Neural progenitor cell (in vitro differentiated cells): ENCODE results near the gene GDPD4. TPM values are rescaled to one million over a fixed set of nuclear protein-coding genes. Genes with fewer than 3 reads are reported as not detected.

Experiments
- DNase-seq: peaks from one replicate; pipeline ENCODE4 v3.0.0-alpha.2; 2016; ENCODE audit warnings: low spot score
- H2AFZ ChIP-seq: fragments of 200-600 bp; sonication (generic); replicated peaks from 2 replicates; pipeline ENCODE4 v1.6.1; 2016; ENCODE audit warnings: antibody characterized with exemption
- H3F3A ChIP-seq: fragments of 200-600 bp; sonication (generic); 2 replicates; pipeline ENCODE4 v1.6.1; 2016; ENCODE audit warnings: antibody characterized with exemption, low read depth
- H3K27ac ChIP-seq: fragments of 200-600 bp; sonication (generic); 2 replicates; pipeline ENCODE4 v1.5.1; 2016; ENCODE audit warnings: mild to moderate bottlenecking
- H3K27me3 ChIP-seq: fragments of 200-600 bp; sonication (generic); 2 replicates; pipeline ENCODE4 v1.6.1; 2016; ENCODE audit warnings: mild to moderate bottlenecking, moderate library complexity
- H3K36me3 ChIP-seq: fragments of 200-600 bp; sonication (generic); 2 replicates; pipeline ENCODE4 v1.5.1; 2016
- H3K4me1 ChIP-seq: fragments of 200-600 bp; sonication (generic); 2 replicates; pipeline ENCODE4 v1.6.1; 2016; ENCODE audit warnings: mixed run types
- H3K4me2 ChIP-seq: fragments of 200-600 bp; sonication (generic); 2 replicates; pipeline ENCODE4 v1.6.1; 2016
- H3K4me3 ChIP-seq: fragments of 200-600 bp; sonication (generic); 2 replicates; pipeline ENCODE4 v1.5.1; 2016
- H3K79me2 ChIP-seq: fragments of 200-600 bp; sonication (generic); 2 replicates; pipeline ENCODE4 v1.6.1; 2016; ENCODE audit warnings: low read depth
- H3K9ac ChIP-seq: fragments of 200-600 bp; sonication (generic); 2 replicates; pipeline ENCODE4 v1.6.1; 2016
- H3K9me3 ChIP-seq: fragments of 200-600 bp; sonication (generic); 2 replicates; pipeline ENCODE4 v1.5.1; 2016; ENCODE audit warnings: low read depth
- H4K20me1 ChIP-seq: fragments of 200-600 bp; sonication (generic); 2 replicates; pipeline ENCODE4 v1.6.1; 2016; ENCODE audit warnings: low read depth
- H3K27ac Mint-ChIP-seq: 3 replicates; pipeline ENCODE4 v1.8.0; 2021; ENCODE audit warnings: mixed read lengths
- H3K27me3 Mint-ChIP-seq: 2 replicates; pipeline ENCODE4 v1.8.0; 2022; ENCODE audit warnings: low read depth, mild to moderate bottlenecking, inconsistent platforms, moderate library complexity, mixed read lengths; ENCODE audit not compliant: insufficient read depth
- H3K36me3 Mint-ChIP-seq: 3 replicates; pipeline ENCODE4 v1.8.0; 2021; ENCODE audit warnings: mixed read lengths
- H3K4me1 Mint-ChIP-seq: 3 replicates; pipeline ENCODE4 v1.8.0; 2021; ENCODE audit warnings: mixed read lengths
- H3K4me3 Mint-ChIP-seq: 3 replicates; pipeline ENCODE4 v1.8.0; 2021; ENCODE audit warnings: mild to moderate bottlenecking, moderate library complexity, mixed read lengths
- H3K9me3 Mint-ChIP-seq: 3 replicates; pipeline ENCODE4 v1.8.0; 2020; ENCODE audit warnings: mixed read lengths
- CTCF ChIP-seq: fragments of 200-600 bp; sonication (generic); IDR thresholded peaks from 2 replicates; pipeline ENCODE4 v1.5.1; 2017; ENCODE audit warnings: antibody characterized with exemption, mild to moderate bottlenecking
- EZH2 ChIP-seq: fragments of 200-600 bp; sonication (generic); IDR thresholded peaks from 2 replicates; pipeline ENCODE4 v1.6.1; 2017; ENCODE audit warnings: antibody characterized with exemption, mild to moderate bottlenecking, moderate library complexity
- EZH2phosphoT487 ChIP-seq: fragments of 200-600 bp; sonication (generic); IDR thresholded peaks from 2 replicates; pipeline ENCODE4 v1.6.1; 2017; ENCODE audit warnings: antibody characterized with exemption
- total RNA-seq: library from RNA; depleted of rRNA; stranded (reverse); fragments of >200 nt; gene quantifications from 2 replicates; pipeline ENCODE4 v1.2.3, GENCODE V29; 2015; ENCODE audit warnings: low replicate concordance

The GDPD4 gene
- total RNA-seq, 1 donor from 2014 or later: not detected

GRCh38 chr11:77325159-77325558, 23.7 kb upstream of the GDPD4 start:
- no peak overlapping the region for H3K27ac ChIP-seq
- Mint-ChIP-seq H3K27me3 (no peaks in the 10 kb centered on the region), H3K4me1 (no peaks in the 10 kb centered on the region), H3K27ac (no peak overlapping the region), H3K9me3 (peaks cover 4% of the 10 kb centered on the region), H3K36me3 (peaks cover 21% of the 10 kb centered on the region), H3K4me3 (no peak overlapping the region)
- H3F3A ChIP-seq: no peaks in the 10 kb centered on the region
- no peaks in the 10 kb centered on the region for H3K4me1 ChIP-seq
- H3K27me3 ChIP-seq: no peaks in the 10 kb centered on the region
- TF ChIP-seq EZH2phosphoT487 (no peak), EZH2 (no peak)
- H3K4me2 ChIP-seq: no peak overlapping the region
- no peak overlapping the region for H3K9ac ChIP-seq
- no peaks in the 10 kb centered on the region for H3K9me3 ChIP-seq
- H2AFZ ChIP-seq: no peak overlapping the region
- no peak for DNase-seq
- H4K20me1 ChIP-seq: no peaks in the 10 kb centered on the region
- no peaks in the 10 kb centered on the region for H3K79me2 ChIP-seq
- H3K4me3 ChIP-seq: no peak overlapping the region
- no peaks in the 10 kb centered on the region for H3K36me3 ChIP-seq

- Histone ChIP-seq H3K79me2 (no peaks in the 10 kb centered on the region), H3F3A (no peaks in the 10 kb centered on the region), H3K4me3 (no peak overlapping the region), H3K4me2 (no peak overlapping the region), H3K9ac (no peak overlapping the region), H2AFZ (no peak overlapping the region), H4K20me1 (no peaks in the 10 kb centered on the region), H3K36me3 (no peaks in the 10 kb centered on the region), H3K27me3 (no peaks in the 10 kb centered on the region), H3K9me3 (no peaks in the 10 kb centered on the region), H3K4me1 (no peaks in the 10 kb centered on the region), H3K27ac (no peak overlapping the region)
- DNase-seq: no peak
- no peak for TF ChIP-seq EZH2phosphoT487
- TF ChIP-seq EZH2: no peak
- no peak for TF ChIP-seq CTCF
- peaks cover 4% of the 10 kb centered on the region for H3K9me3 Mint-ChIP-seq
- H3K27me3 Mint-ChIP-seq: peaks cover 1% of the 10 kb centered on the region
- no peak overlapping the region for H3K27ac Mint-ChIP-seq
- H3K4me1 Mint-ChIP-seq: no peaks in the 10 kb centered on the region
- H3K36me3 Mint-ChIP-seq: peaks cover 21% of the 10 kb centered on the region
- H3K4me3 Mint-ChIP-seq: no peak overlapping the region
These were observed 23.0 kb upstream of the GDPD4 start for GRCh38 chr11:77324508-77324907.

GRCh38 chr11:77322926-77323590, 21.6 kb upstream of the GDPD4 start:
- H3F3A ChIP-seq: no peaks in the 10 kb centered on the region
- Mint-ChIP-seq H3K27me3 (peaks cover 2% of the 10 kb centered on the region), H3K9me3 (no peaks in the 10 kb centered on the region), H3K4me3 (no peak overlapping the region), H3K4me1 (no peaks in the 10 kb centered on the region), H3K36me3 (peaks cover 16% of the 10 kb centered on the region), H3K27ac (no peak overlapping the region)
- no peaks in the 10 kb centered on the region for H3K4me1 ChIP-seq
- H3K36me3 ChIP-seq: no peaks in the 10 kb centered on the region
- no peak overlapping the region for H3K4me2 ChIP-seq
- DNase-seq: no peak
- H4K20me1 ChIP-seq: no peaks in the 10 kb centered on the region
- H3K9me3 ChIP-seq: no peaks in the 10 kb centered on the region
- no peak overlapping the region for H3K4me3 ChIP-seq
- no peaks in the 10 kb centered on the region for H3K79me2 ChIP-seq
- no peaks in the 10 kb centered on the region for H3K27me3 ChIP-seq
- H3K27ac ChIP-seq: no peak overlapping the region
- TF ChIP-seq EZH2: no peak
- no peak for TF ChIP-seq EZH2phosphoT487
- TF ChIP-seq CTCF: no peak
- H2AFZ ChIP-seq: no peak overlapping the region
- no peak overlapping the region for H3K9ac ChIP-seq

GRCh38 chr11:77322506-77322905, 21.0 kb upstream of the GDPD4 start:
- no peak overlapping the region for H3K27ac ChIP-seq
- H3K4me3 Mint-ChIP-seq: no peak overlapping the region
- H3F3A ChIP-seq: no peaks in the 10 kb centered on the region
- H3K79me2 ChIP-seq: no peaks in the 10 kb centered on the region
- no peak overlapping the region for H3K27ac Mint-ChIP-seq
- no peaks in the 10 kb centered on the region for H3K4me1 ChIP-seq
- H3K4me2 ChIP-seq: no peak overlapping the region
- DNase-seq: no peak
- no peaks in the 10 kb centered on the region for H3K36me3 ChIP-seq
- H2AFZ ChIP-seq: no peak overlapping the region
- H4K20me1 ChIP-seq: no peaks in the 10 kb centered on the region
- H3K4me1 Mint-ChIP-seq: no peaks in the 10 kb centered on the region
- no peak for TF ChIP-seq EZH2phosphoT487
- TF ChIP-seq CTCF: no peak
- TF ChIP-seq EZH2: no peak
- H3K4me3 ChIP-seq: no peak overlapping the region
- H3K9ac ChIP-seq: no peak overlapping the region
- H3K27me3 Mint-ChIP-seq: peaks cover 2% of the 10 kb centered on the region
- H3K9me3 Mint-ChIP-seq: no peaks in the 10 kb centered on the region
- H3K27me3 ChIP-seq: no peaks in the 10 kb centered on the region
- peaks cover 16% of the 10 kb centered on the region for H3K36me3 Mint-ChIP-seq
- H3K9me3 ChIP-seq: no peaks in the 10 kb centered on the region
